Measurements from ENCODE around the gene CKS1B.

Gene CKS1B

DNA sequence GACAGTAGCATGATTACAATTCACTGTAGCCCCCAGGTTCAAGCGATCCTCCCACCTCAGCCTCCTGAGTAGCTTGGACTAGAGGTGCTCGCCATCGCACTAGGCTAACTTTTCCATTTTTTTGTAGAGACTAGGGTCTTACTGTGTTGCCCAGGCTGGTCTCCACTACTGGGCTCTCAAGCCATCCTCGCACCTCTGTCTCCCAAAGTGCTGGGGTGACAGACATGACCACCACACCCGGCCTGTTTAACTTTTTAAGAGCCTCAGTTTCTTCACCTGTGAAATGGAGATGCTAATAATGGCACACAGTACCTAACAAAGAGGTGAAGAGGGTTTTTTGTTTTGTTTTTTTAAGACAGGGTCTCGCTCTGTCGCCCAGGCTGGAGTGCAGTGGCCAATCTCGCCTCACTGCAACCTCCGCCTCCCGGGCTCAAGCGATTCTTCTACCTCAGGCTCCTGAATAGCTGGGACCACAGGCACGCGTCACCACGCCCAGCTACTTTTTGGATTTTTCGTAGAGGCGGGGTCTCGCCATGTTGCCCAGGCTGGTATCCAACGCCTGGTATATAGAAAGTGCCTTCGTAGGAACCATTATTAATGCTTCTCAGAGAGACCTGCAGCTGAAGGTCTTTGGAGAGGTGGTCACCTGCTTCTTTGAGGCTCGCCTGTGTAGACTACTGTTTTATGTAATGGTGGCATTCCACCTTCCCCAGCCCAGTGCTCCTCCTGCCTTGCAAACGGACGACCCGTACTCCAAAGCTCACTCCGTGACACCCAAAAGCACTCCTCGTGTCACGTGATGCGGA is 38.5 kb upstream of the CKS1B start:
- Histone ChIP-seq H4K8ac (ENCODE audit: low read depth, low read length) (no peak overlapping the region), H3K4me3 (ENCODE audit: low read length) (peak overlapping the region; percentile 60), H3K27me3 (ENCODE audit: insufficient read depth, low read length, poor library complexity) (no peaks in the 10 kb centered on the region), H3K79me2 (ENCODE audit: control insufficient read depth, insufficient read depth, low read length) (no peaks in the 10 kb centered on the region), H3K18ac (ENCODE audit: low read length) (no peak overlapping the region), H3K23ac (ENCODE audit: low read length) (no peak overlapping the region), H4K5ac (ENCODE audit: low read length) (no peak overlapping the region), H2BK15ac (replicated peaks; ENCODE audit: low read depth) (no peak overlapping the region), H3K4me1 (ENCODE audit: control insufficient read depth, low read depth, low read length) (peaks cover 4% of the 10 kb centered on the region), H3K9ac (ENCODE audit: low read length) (peak overlapping the region; percentile 85), H3K56ac (ENCODE audit: low read length) (peak overlapping the region; percentile 98), H2BK5ac (ENCODE audit: low read length) (no peak overlapping the region), H2BK120ac (ENCODE audit: low read depth, low read length) (no peak overlapping the region), H3K79me1 (ENCODE audit: low read length) (no peaks in the 10 kb centered on the region), H3K27ac (ENCODE audit: low read depth, low read length) (no peak overlapping the region), H2AK5ac (ENCODE audit: low read length) (no peak overlapping the region), H3K4me2 (ENCODE audit: low read length) (peak overlapping the region; percentile 68), H3K4ac (ENCODE audit: low read depth, low read length) (no peak overlapping the region), H3K36me3 (ENCODE audit: control insufficient read depth, insufficient read depth, low read length) (no peaks in the 10 kb centered on the region)
- DNase-seq = no peak
- WGBS (ENCODE audit: extremely low coverage, insufficient coverage, low lambda C conversion rate) = no CpG with 5 or more reads among the region's 27 CpGs

DNA sequence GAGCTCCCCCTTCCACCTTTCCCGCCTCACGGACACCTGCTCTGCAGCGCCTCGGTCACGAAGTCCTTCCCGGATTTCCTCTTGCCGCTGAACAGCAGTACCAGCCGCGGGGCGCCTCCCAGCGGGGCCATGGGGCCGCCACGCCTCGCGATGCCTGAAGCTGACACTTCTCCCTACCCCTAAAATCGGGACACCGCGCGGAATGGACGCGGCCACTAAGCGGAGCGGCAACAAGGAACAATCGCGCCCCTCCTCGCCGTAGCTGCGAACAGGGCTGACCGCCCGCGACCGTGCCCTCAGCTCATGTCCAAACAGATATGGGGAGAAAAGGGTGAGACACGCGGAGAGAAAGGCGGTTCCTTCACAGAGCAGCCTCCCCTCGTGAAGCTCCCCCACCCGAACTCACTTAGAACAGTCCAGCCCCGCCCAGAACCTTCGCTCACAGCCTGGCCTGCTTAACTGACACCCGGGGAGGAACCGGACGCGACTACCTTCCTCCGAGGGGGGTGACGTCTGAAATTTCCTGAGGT is 37.9 kb upstream of the CKS1B start, which contains the start of gene PMVK:
PMVK (minus strand) TSS at position 165 of the 530 bp plus-strand sequence; CDS start at position 131, 34 bp downstream.
- Histone ChIP-seq H2BK5ac (ENCODE audit: low read length) (peak within 1 kb of the TSS; percentile 97), H3K79me1 (ENCODE audit: low read length) (no peaks in the 10 kb centered on the region), H3K27ac (ENCODE audit: low read depth, low read length) (peak within 1 kb of the TSS; percentile 40), H3K4me2 (ENCODE audit: low read length) (peak within 1 kb of the TSS; percentile 95), H3K4me3 (ENCODE audit: low read length) (peak within 1 kb of the TSS; percentile 60), H3K18ac (ENCODE audit: low read length) (no peak within 1 kb of the TSS), H4K8ac (ENCODE audit: low read depth, low read length) (no peak within 1 kb of the TSS), H3K56ac (ENCODE audit: low read length) (peak within 1 kb of the TSS; percentile 98), H2BK120ac (ENCODE audit: low read depth, low read length) (no peak within 1 kb of the TSS), H4K5ac (ENCODE audit: low read length) (no peak within 1 kb of the TSS), H3K4me1 (ENCODE audit: control insufficient read depth, low read depth, low read length) (peaks cover 4% of the 10 kb centered on the region), H2BK15ac (replicated peaks; ENCODE audit: low read depth) (no peak within 1 kb of the TSS), H3K4ac (ENCODE audit: low read depth, low read length) (no peak within 1 kb of the TSS), H3K9ac (ENCODE audit: low read length) (peak within 1 kb of the TSS; percentile 85), H3K27me3 (ENCODE audit: insufficient read depth, low read length, poor library complexity) (no peaks in the 10 kb centered on the region), H3K36me3 (ENCODE audit: control insufficient read depth, insufficient read depth, low read length) (no peaks in the 10 kb centered on the region), H3K23ac (ENCODE audit: low read length) (no peak within 1 kb of the TSS), H2AK5ac (ENCODE audit: low read length) (no peak within 1 kb of the TSS), H3K79me2 (ENCODE audit: control insufficient read depth, insufficient read depth, low read length) (no peaks in the 10 kb centered on the region)
- WGBS (ENCODE audit: extremely low coverage, insufficient coverage, low lambda C conversion rate) = no CpG with 5 or more reads among the region's 45 CpGs
- peak; percentile 97 for DNase-seq

DNA sequence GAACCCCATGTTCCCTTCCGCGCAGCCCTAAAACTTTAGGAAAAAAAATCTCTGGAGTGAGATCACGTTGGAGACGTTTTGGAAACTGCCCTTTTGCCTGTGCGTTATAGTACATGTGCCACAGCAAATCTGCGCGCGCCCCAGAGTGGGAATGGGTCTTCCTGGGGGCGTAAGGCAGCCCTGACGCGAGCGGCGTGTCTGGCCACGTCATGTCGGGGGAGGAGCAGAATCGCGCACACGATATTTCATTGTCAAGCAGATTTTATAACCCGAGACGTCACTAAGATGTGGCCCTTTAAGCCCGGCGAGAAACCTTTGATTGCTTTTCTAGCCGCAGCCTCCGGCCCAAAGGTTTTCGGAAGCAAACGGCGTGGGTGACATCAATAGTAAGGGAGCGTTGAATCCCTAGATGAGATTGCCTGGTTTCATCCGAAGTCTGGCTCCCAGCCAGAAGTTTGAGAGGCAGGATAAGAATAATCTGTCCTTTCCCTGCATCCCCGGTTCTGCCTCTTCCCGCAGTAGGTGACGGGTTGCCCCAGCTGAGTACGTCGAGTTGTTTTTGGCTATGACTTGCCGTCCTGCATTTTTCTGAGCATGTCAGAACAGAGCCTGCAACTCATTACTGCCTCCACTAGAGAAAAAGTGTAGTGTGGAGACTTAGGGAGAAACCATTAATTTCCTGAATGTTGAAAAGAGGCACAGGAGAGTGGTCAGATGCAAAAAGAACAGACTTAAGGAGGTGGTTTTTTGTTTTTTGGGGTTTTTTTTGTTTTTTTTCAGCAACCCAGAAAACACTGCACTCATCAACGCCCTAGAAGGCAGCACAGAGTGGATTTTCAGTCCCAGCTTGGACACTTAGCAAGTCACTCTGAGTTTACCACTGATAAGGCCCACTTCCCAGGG is 37.1 kb upstream of the CKS1B start:
- Histone ChIP-seq H3K79me1 (ENCODE audit: low read length) (no peaks in the 10 kb centered on the region), H2BK5ac (ENCODE audit: low read length) (no peak overlapping the region), H3K4me2 (ENCODE audit: low read length) (peak overlapping the region; percentile 95), H3K4ac (ENCODE audit: low read depth, low read length) (no peak overlapping the region), H2BK120ac (ENCODE audit: low read depth, low read length) (no peak overlapping the region), H4K8ac (ENCODE audit: low read depth, low read length) (no peak overlapping the region), H3K27me3 (ENCODE audit: insufficient read depth, low read length, poor library complexity) (no peaks in the 10 kb centered on the region), H3K36me3 (ENCODE audit: control insufficient read depth, insufficient read depth, low read length) (no peaks in the 10 kb centered on the region), H3K23ac (ENCODE audit: low read length) (no peak overlapping the region), H3K18ac (ENCODE audit: low read length) (no peak overlapping the region), H2BK15ac (replicated peaks; ENCODE audit: low read depth) (no peak overlapping the region), H3K56ac (ENCODE audit: low read length) (peak overlapping the region; percentile 98), H2AK5ac (ENCODE audit: low read length) (no peak overlapping the region), H3K4me1 (ENCODE audit: control insufficient read depth, low read depth, low read length) (peaks cover 4% of the 10 kb centered on the region), H3K79me2 (ENCODE audit: control insufficient read depth, insufficient read depth, low read length) (no peaks in the 10 kb centered on the region), H3K4me3 (ENCODE audit: low read length) (peak overlapping the region; percentile 37), H4K5ac (ENCODE audit: low read length) (no peak overlapping the region), H3K27ac (ENCODE audit: low read depth, low read length) (peak overlapping the region; percentile 28), H3K9ac (ENCODE audit: low read length) (peak overlapping the region; percentile 84)
- DNase-seq = peak; percentile 91
- no CpG with 5 or more reads among the region's 36 CpGs for WGBS (ENCODE audit: extremely low coverage, insufficient coverage, low lambda C conversion rate)

DNA sequence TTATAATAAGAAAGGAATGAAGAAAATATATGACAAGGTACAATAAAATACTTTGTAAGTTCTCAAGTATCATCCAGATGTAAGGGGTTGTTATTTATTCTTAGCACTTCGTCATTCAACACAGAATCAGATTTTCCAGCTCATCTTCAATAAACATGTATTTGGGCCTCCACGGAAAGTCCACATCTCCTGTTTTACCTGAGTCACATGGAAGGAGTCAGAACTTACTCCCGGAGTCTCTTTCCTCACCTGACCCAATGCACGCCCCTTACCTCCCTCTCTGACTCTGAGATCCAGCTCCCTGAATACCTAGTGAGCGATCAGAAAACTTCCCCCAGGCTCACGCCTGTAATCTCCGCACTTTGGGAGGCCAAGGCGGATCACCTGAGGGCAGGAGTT is 36.5 kb upstream of the CKS1B start:
- H3K36me3 ChIP-seq (ENCODE audit: control insufficient read depth, insufficient read depth, low read length) = no peaks in the 10 kb centered on the region
- no peak overlapping the region for H3K4me2 ChIP-seq (ENCODE audit: low read length)
- peak overlapping the region; percentile 56 for H3K56ac ChIP-seq (ENCODE audit: low read length)
- H3K23ac ChIP-seq (ENCODE audit: low read length) = no peak overlapping the region
- H2BK120ac ChIP-seq (ENCODE audit: low read depth, low read length) = no peak overlapping the region
- no peak overlapping the region for H3K4me3 ChIP-seq (ENCODE audit: low read length)
- WGBS (ENCODE audit: extremely low coverage, insufficient coverage, low lambda C conversion rate) = no CpG with 5 or more reads among the region's 8 CpGs
- H3K79me2 ChIP-seq (ENCODE audit: control insufficient read depth, insufficient read depth, low read length) = no peaks in the 10 kb centered on the region
- no peak overlapping the region for H2BK15ac ChIP-seq (replicated peaks; ENCODE audit: low read depth)
- H4K8ac ChIP-seq (ENCODE audit: low read depth, low read length) = no peak overlapping the region
- no peak overlapping the region for H2AK5ac ChIP-seq (ENCODE audit: low read length)
- H3K4me1 ChIP-seq (ENCODE audit: control insufficient read depth, low read depth, low read length) = peaks cover 4% of the 10 kb centered on the region
- H3K9ac ChIP-seq (ENCODE audit: low read length) = peak overlapping the region; percentile 84
- no peaks in the 10 kb centered on the region for H3K27me3 ChIP-seq (ENCODE audit: insufficient read depth, low read length, poor library complexity)
- no peak overlapping the region for H3K27ac ChIP-seq (ENCODE audit: low read depth, low read length)
- H4K5ac ChIP-seq (ENCODE audit: low read length) = no peak overlapping the region
- no peak overlapping the region for H3K18ac ChIP-seq (ENCODE audit: low read length)
- DNase-seq = no peak
- H3K79me1 ChIP-seq (ENCODE audit: low read length) = no peaks in the 10 kb centered on the region
- no peak overlapping the region for H3K4ac ChIP-seq (ENCODE audit: low read depth, low read length)
- H2BK5ac ChIP-seq (ENCODE audit: low read length) = no peak overlapping the region

DNA sequence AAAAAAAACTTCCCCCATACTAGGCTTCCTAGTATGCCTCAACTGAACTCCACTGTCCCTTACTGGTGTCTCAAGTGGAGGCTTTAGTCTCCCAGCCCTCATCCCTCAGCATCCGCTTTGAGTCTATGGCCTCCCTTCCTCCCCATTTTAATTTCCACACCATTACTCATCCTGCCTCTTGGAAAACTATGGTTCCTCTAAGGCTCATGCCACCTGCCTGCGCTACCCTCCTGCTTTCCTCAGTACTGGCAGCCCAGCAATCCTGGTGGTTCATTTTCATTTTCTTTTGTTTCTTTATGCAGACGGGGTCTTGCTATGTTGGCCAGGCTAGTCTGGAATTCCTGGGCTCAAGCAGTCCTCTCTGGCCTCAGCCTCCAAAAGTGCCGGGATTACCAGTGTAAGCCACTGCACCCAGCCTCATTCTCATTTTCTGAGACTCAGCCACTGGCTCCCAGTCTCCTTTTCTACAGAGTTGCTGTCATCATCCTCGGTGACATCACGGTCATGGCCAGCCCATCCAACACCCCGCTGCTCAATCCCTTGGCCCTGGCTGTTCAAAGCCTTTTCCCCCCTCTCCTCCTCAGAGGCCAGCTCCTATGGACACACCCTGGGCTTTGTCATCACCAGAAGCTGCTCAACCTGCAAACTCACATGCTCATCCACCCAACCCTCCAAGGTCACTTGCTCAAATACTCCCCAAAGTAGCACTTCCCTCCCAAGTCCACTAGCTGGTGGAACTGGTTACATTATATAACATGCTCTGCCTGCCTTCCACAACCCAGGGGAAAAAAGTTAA is 35.7 kb upstream of the CKS1B start:
- Histone ChIP-seq H3K18ac (ENCODE audit: low read length) (no peak overlapping the region), H3K56ac (ENCODE audit: low read length) (no peak overlapping the region), H3K27me3 (ENCODE audit: insufficient read depth, low read length, poor library complexity) (no peaks in the 10 kb centered on the region), H3K4me2 (ENCODE audit: low read length) (no peak overlapping the region), H2BK120ac (ENCODE audit: low read depth, low read length) (no peak overlapping the region), H3K36me3 (ENCODE audit: control insufficient read depth, insufficient read depth, low read length) (no peaks in the 10 kb centered on the region), H2AK5ac (ENCODE audit: low read length) (no peak overlapping the region), H4K5ac (ENCODE audit: low read length) (no peak overlapping the region), H2BK15ac (replicated peaks; ENCODE audit: low read depth) (no peak overlapping the region), H4K8ac (ENCODE audit: low read depth, low read length) (no peak overlapping the region), H3K4me1 (ENCODE audit: control insufficient read depth, low read depth, low read length) (peaks cover 6% of the 10 kb centered on the region), H3K4ac (ENCODE audit: low read depth, low read length) (no peak overlapping the region), H3K9ac (ENCODE audit: low read length) (no peak overlapping the region), H3K4me3 (ENCODE audit: low read length) (no peak overlapping the region), H3K27ac (ENCODE audit: low read depth, low read length) (no peak overlapping the region), H3K23ac (ENCODE audit: low read length) (no peak overlapping the region), H3K79me2 (ENCODE audit: control insufficient read depth, insufficient read depth, low read length) (no peaks in the 10 kb centered on the region), H2BK5ac (ENCODE audit: low read length) (no peak overlapping the region), H3K79me1 (ENCODE audit: low read length) (no peaks in the 10 kb centered on the region)
- DNase-seq = no peak
- whole genome bisulfite sequencing (ENCODE audit: extremely low coverage, insufficient coverage, low lambda C conversion rate) = no CpG with 5 or more reads among the region's 7 CpGs
